A673 (cell line): ENCODE measurements around the gene CELSR1. TPM values are rescaled to one million over a fixed set of nuclear protein-coding genes. Genes with fewer than 3 reads are reported as not detected.

Experiments
- BruUV-seq: library from RNA; stranded (reverse); fragments of 400-500 nt; replicated peaks from 2 replicates; lab custom pipeline; 2021; lab: Mats Ljungman, UMichigan
- CTCF ChIA-PET: fragments of 300-600 bp; sonication (Branson Sonifier 250); formaldehyde crosslinking; loops from one replicate; lab custom pipeline; 2022; ENCODE audit warnings: antibody characterized with exemption; lab: Charles Lee
- POLR2A ChIA-PET: fragments of 300-600 bp; sonication (Branson Sonifier 250); formaldehyde crosslinking; loops from one replicate; lab custom pipeline; 2022; ENCODE audit warnings: antibody characterized with exemption; ENCODE audit not compliant: low non-redundant PET; lab: Charles Lee
- DNase-seq: peaks from one replicate; pipeline ENCODE4 v3.0.0-alpha.2; 2015; ENCODE audit warnings: low spot score
- H3K27ac ChIP-seq: fragments of 200-600 bp; sonication (generic); 2 replicates; pipeline ENCODE4 v1.5.1; 2016; ENCODE audit warnings: mixed run types, low read depth, mild to moderate bottlenecking, mixed read lengths, antibody characterized with exemption, low read length; ENCODE audit not compliant: poor library complexity, severe bottlenecking
- H3K27me3 ChIP-seq: fragments of 200-600 bp; sonication (generic); replicated peaks from 2 replicates; pipeline ENCODE4 v1.6.1; 2017; ENCODE audit warnings: mixed run types, low read depth, mild to moderate bottlenecking, mixed read lengths, antibody characterized with exemption, low read length; ENCODE audit not compliant: insufficient read depth, poor library complexity
- H3K36me3 ChIP-seq: fragments of 200-600 bp; sonication (generic); 2 replicates; pipeline ENCODE4 v1.6.1; 2016; ENCODE audit warnings: mixed run types, mild to moderate bottlenecking, mixed read lengths, antibody characterized with exemption, low read length; ENCODE audit not compliant: insufficient read depth, poor library complexity, severe bottlenecking
- H3K4me1 ChIP-seq: fragments of 200-600 bp; sonication (generic); 2 replicates; pipeline ENCODE4 v1.6.1; 2017; ENCODE audit warnings: mixed run types, mild to moderate bottlenecking, mixed read lengths, antibody characterized with exemption, low read length; ENCODE audit not compliant: insufficient read depth, poor library complexity, severe bottlenecking
- H3K4me3 ChIP-seq: fragments of 200-600 bp; sonication (generic); 2 replicates; pipeline ENCODE4 v1.5.1; 2016; ENCODE audit warnings: low read depth, mixed run types, mild to moderate bottlenecking, mixed read lengths, low read length; ENCODE audit not compliant: poor library complexity, severe bottlenecking
- H3K9me3 ChIP-seq: fragments of 200-600 bp; sonication (generic); 2 replicates; pipeline ENCODE4 v1.6.1; 2016; ENCODE audit warnings: mixed run types, low read depth, mild to moderate bottlenecking, mixed read lengths, antibody characterized with exemption, low read length; ENCODE audit not compliant: poor library complexity, severe bottlenecking
- CTCF ChIP-seq: fragments of 300-800, 200-600 bp; sonication (generic); conservative IDR thresholded peaks from 2 replicates; pipeline ENCODE4 v1.5.1; 2017; ENCODE audit warnings: low read depth, mild to moderate bottlenecking, antibody characterized with exemption, low read length, moderate library complexity, mixed read lengths
- EZH2 ChIP-seq: fragments of 200-600 bp; sonication (generic); IDR thresholded peaks from 2 replicates; pipeline ENCODE4 v1.6.1; 2017; ENCODE audit warnings: borderline replicate concordance, low read depth, mild to moderate bottlenecking, mixed read lengths, antibody characterized with exemption, low read length; ENCODE audit not compliant: poor library complexity, severe bottlenecking
- intact Hi-C: fragments of 100-400 bp; cut with micrococcal nuclease; formaldehyde crosslinking; loops from one replicate; pipeline ENCODE4 v1.10.0; 2022; ENCODE audit not compliant: unreplicated experiment
- total RNA-seq: library from RNA; stranded (reverse); gene quantifications from 2 replicates; pipeline ENCODE4 v1.2.3, GENCODE V29; 2021

Gene CELSR1
- total RNA-seq, 1 experiment from 2014 or later: 2.3 TPM

GRCh38 chr22:46430961-46431838 is 106.2 kb downstream of the CELSR1 start:
- POLR2A ChIA-PET: no interaction called here
- CTCF ChIA-PET: no interaction called here

GRCh38 chr22:46429325-46429853 is 108.0 kb downstream of the CELSR1 start:
- TF ChIP-seq CTCF (no peak), EZH2 (no peak)
- ChIA-PET POLR2A (no interaction called here), CTCF (no interaction called here)
- H3K27me3 ChIP-seq: no peaks in the 10 kb centered on the region
- H3K9me3 ChIP-seq: no peaks in the 10 kb centered on the region
- no peaks in the 10 kb centered on the region for H3K4me1 ChIP-seq
- intact Hi-C loops: no loop called here
- DNase-seq: no peak
- no peak overlapping the region for H3K27ac ChIP-seq
- BruUV-seq: no TSS peak
- no peaks in the 10 kb centered on the region for H3K36me3 ChIP-seq
- no peak overlapping the region for H3K4me3 ChIP-seq

More at GRCh38 chr22:46430961-46431838, 106.2 kb downstream of the CELSR1 start:
- TF ChIP-seq CTCF (no peak), EZH2 (no peak)
- no peaks in the 10 kb centered on the region for H3K36me3 ChIP-seq
- no peaks in the 10 kb centered on the region for H3K4me1 ChIP-seq
- H3K27ac ChIP-seq: no peak overlapping the region
- DNase-seq: no peak
- H3K9me3 ChIP-seq: no peaks in the 10 kb centered on the region
- no TSS peak for BruUV-seq
- H3K27me3 ChIP-seq: no peaks in the 10 kb centered on the region
- intact Hi-C loops: no loop called here
- H3K4me3 ChIP-seq: no peak overlapping the region

GRCh38 chr22:46428602-46429324 is 108.7 kb downstream of the CELSR1 start:
- Histone ChIP-seq H3K27ac (no peak overlapping the region), H3K4me1 (no peaks in the 10 kb centered on the region), H3K9me3 (no peaks in the 10 kb centered on the region), H3K27me3 (no peaks in the 10 kb centered on the region), H3K4me3 (no peak overlapping the region), H3K36me3 (no peaks in the 10 kb centered on the region)
- no peak for TF ChIP-seq EZH2
- TF ChIP-seq CTCF: no peak
- no peak for DNase-seq
- CTCF ChIA-PET: no interaction called here
- BruUV-seq: no TSS peak
- intact Hi-C loops: no loop called here
- POLR2A ChIA-PET: no interaction called here
